C4-2B (cell line): Measurements from ENCODE around the gene OTOP1.
"Not testable (repeated sequence)": the region's sequence is repeated elsewhere in the genome, so short reads cannot be mapped to it uniquely, and the experiment has no call there.

ENCODE experiments used
- H3K27ac ChIP-seq: fragments of 450-650 bp; 2 replicates; pipeline ENCODE4 v1.5.1; 2017

OTOP1 gene

GRCh38 chr4:4141186-4141585 lies 85.5 kb downstream of the OTOP1 start:
- not testable (repeated sequence) for H3K27ac ChIP-seq
